Neuronal stem cell (in vitro differentiated cells): ENCODE results near the gene KLRC3.

Experiments
- DNase-seq: peaks from one replicate; pipeline ENCODE4 v3.0.0-alpha.2; 2013; ENCODE audit warnings: low spot score
- H2AFZ ChIP-seq: one replicate; pipeline ENCODE4 v1.6.1; 2013; ENCODE audit warnings: mild to moderate bottlenecking, low read length, inconsistent platforms
- H2AK5ac ChIP-seq: 2 replicates; pipeline ENCODE4 v1.6.1; 2013; ENCODE audit warnings: low read depth, mild to moderate bottlenecking, inconsistent platforms, low read length, moderate library complexity, mixed read lengths
- H2BK120ac ChIP-seq: 2 replicates; pipeline ENCODE4 v1.6.1; 2013; ENCODE audit warnings: low read depth, mild to moderate bottlenecking, inconsistent platforms, low read length, moderate library complexity, mixed read lengths
- H2BK12ac ChIP-seq: one replicate; pipeline ENCODE4 v1.6.1; 2013; ENCODE audit warnings: low read length, inconsistent platforms
- H2BK15ac ChIP-seq: 2 replicates; pipeline ENCODE4 v1.6.1; 2013; ENCODE audit warnings: mild to moderate bottlenecking, low read length, inconsistent platforms, mixed read lengths
- H2BK5ac ChIP-seq: one replicate; pipeline ENCODE4 v1.6.1; 2013; ENCODE audit warnings: inconsistent platforms, mild to moderate bottlenecking, low read length, moderate library complexity
- H3K14ac ChIP-seq: one replicate; pipeline ENCODE4 v1.6.1; 2013; ENCODE audit warnings: low read length, inconsistent platforms
- H3K18ac ChIP-seq: 2 replicates; pipeline ENCODE4 v1.6.1; 2013; ENCODE audit warnings: low read length, inconsistent platforms
- H3K23ac ChIP-seq: 2 replicates; pipeline ENCODE4 v1.6.1; 2013; ENCODE audit warnings: low read depth, mild to moderate bottlenecking, mixed read lengths, low read length, inconsistent platforms; ENCODE audit not compliant: poor library complexity
- H3K27ac ChIP-seq: replicated peaks from 3 replicates; pipeline ENCODE4 v1.5.1; 2013; ENCODE audit warnings: low read length, inconsistent platforms
- H3K27me3 ChIP-seq, 3 experiments: 2 replicates each; pipeline ENCODE4 v1.6.1; 2013; ENCODE audit warnings: low read length in 3 of 3, mild to moderate bottlenecking in 2 of 3, inconsistent platforms in 1 of 3, low read depth in 1 of 3, mixed read lengths in 1 of 3, moderate library complexity in 1 of 3; ENCODE audit not compliant: control insufficient read depth in 3 of 3, insufficient read depth in 3 of 3
- H3K36me3 ChIP-seq, 2 donors: replicated peaks in 1 of 2; 2 replicates each; pipeline ENCODE4 v1.6.1; 2013; ENCODE audit warnings: low read length in 2 of 2; ENCODE audit not compliant: control insufficient read depth in 2 of 2, insufficient read depth in 2 of 2
- H3K4ac ChIP-seq: 2 replicates; pipeline ENCODE4 v1.6.1; 2013; ENCODE audit warnings: inconsistent platforms, mild to moderate bottlenecking, low read length, moderate library complexity
- H3K4me1 ChIP-seq, 2 donors: 1 replicate in 1 of 2; 2 replicates in 1 of 2; pipeline ENCODE4 v1.6.1; 2013; ENCODE audit warnings: low read length in 2 of 2, low read depth in 1 of 2; ENCODE audit not compliant: control insufficient read depth in 2 of 2, insufficient read depth in 1 of 2
- H3K4me2 ChIP-seq: one replicate; pipeline ENCODE4 v1.6.1; 2013; ENCODE audit warnings: mild to moderate bottlenecking, low read length, inconsistent platforms; ENCODE audit not compliant: insufficient read depth, poor library complexity, severe bottlenecking
- H3K4me3 ChIP-seq, 2 donors: 2 replicates each; pipeline ENCODE4 v1.5.1; 2013; ENCODE audit warnings: low read length in 2 of 2, mild to moderate bottlenecking in 2 of 2, inconsistent platforms in 1 of 2, moderate library complexity in 1 of 2
- H3K79me1 ChIP-seq: one replicate; pipeline ENCODE4 v1.6.1; 2013; ENCODE audit warnings: low read depth, mild to moderate bottlenecking, inconsistent platforms, low read length, moderate library complexity
- H3K9ac ChIP-seq: one replicate; pipeline ENCODE4 v1.6.1; 2013; ENCODE audit warnings: mild to moderate bottlenecking, low read depth, low read length, inconsistent platforms; ENCODE audit not compliant: poor library complexity
- H3K9me3 ChIP-seq, 2 donors: replicated peaks in 1 of 2; 2 replicates each; pipeline versions ENCODE3 to v1.6.1; 2013; ENCODE audit warnings: low read length in 2 of 2, mild to moderate bottlenecking in 2 of 2, inconsistent platforms in 1 of 2, low read depth in 1 of 2, mixed read lengths in 1 of 2, moderate library complexity in 1 of 2; ENCODE audit not compliant: control insufficient read depth in 2 of 2, insufficient read depth in 1 of 2
- H4K8ac ChIP-seq: one replicate; pipeline ENCODE4 v1.6.1; 2013; ENCODE audit warnings: low read depth, mild to moderate bottlenecking, inconsistent platforms, low read length, moderate library complexity
- H4K91ac ChIP-seq: one replicate; pipeline ENCODE4 v1.6.1; 2013; ENCODE audit warnings: low read length, low read depth, mild to moderate bottlenecking, inconsistent platforms; ENCODE audit not compliant: poor library complexity
- WGBS, 2 donors: extraction: QIAGEN DNeasy Blood & Tissue Kit; methylation state at CpG; one replicate each; pipeline ENCODE4 v1.1.7; 2013; ENCODE audit warnings: missing lambda C conversion rate in 2 of 2, mixed read lengths in 1 of 2; ENCODE audit not compliant: insufficient read length in 2 of 2, insufficient replicate concordance in 1 of 2; ENCODE audit errors: extremely low coverage in 2 of 2; 5-methylcytosine and 5-hydroxymethylcytosine counted together

The KLRC3 gene

GRCh38 chr12:10456856-10457255 lies 36.5 kb upstream of the KLRC3 start:
- no peak overlapping the region for H3K4ac ChIP-seq
- H2AK5ac ChIP-seq: no peak overlapping the region
- no peak overlapping the region for H3K27ac ChIP-seq
- H3K18ac ChIP-seq: no peak overlapping the region
- H3K14ac ChIP-seq: no peak overlapping the region
- H2BK120ac ChIP-seq: no peak overlapping the region
- no peak overlapping the region for H3K4me3 ChIP-seq
- no peak overlapping the region for H3K4me2 ChIP-seq
- H3K9ac ChIP-seq: no peak overlapping the region
- H3K27me3 ChIP-seq: no peaks in the 10 kb centered on the region
- H4K91ac ChIP-seq: no peak overlapping the region
- peaks cover 0 to 7% of the 10 kb centered on the region in 2 donors for H3K9me3 ChIP-seq
- H2BK5ac ChIP-seq: no peak overlapping the region
- no peak overlapping the region for H4K8ac ChIP-seq
- no peak overlapping the region for H2BK12ac ChIP-seq
- H2BK15ac ChIP-seq: no peak overlapping the region
- no peak for DNase-seq
- no peak overlapping the region for H2AFZ ChIP-seq
- H3K23ac ChIP-seq: no peak overlapping the region
- no peaks in the 10 kb centered on the region for H3K4me1 ChIP-seq
- H3K36me3 ChIP-seq: no peaks in the 10 kb centered on the region
- no peaks in the 10 kb centered on the region for H3K79me1 ChIP-seq
- WGBS, 2 donors: no CpG with 5 or more reads among the region's 2 CpGs

DNA sequence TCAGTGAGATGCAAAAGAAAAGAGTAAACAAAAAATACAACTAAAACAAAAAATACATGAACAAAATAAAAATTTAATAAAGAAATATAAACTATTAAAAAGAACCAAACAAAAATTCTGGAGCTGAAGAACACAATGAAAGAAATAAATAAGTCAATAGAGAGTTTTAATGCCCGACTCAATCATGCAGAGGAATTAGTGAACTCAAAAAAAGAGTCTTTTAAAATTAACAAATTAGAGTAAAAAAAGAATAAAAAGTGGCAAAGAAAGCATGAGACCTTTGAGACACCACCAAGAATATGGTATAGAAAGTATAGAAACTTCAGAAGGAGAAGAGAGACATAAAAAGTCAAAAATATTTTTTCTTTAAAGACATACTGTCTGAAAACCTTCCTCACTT lies 35.4 kb upstream of the KLRC3 start:
- Histone ChIP-seq H3K79me1 (no peaks in the 10 kb centered on the region), H3K23ac (no peak overlapping the region), H2BK5ac (no peak overlapping the region), H3K4ac (no peak overlapping the region), H2BK15ac (no peak overlapping the region), H3K9ac (no peak overlapping the region), H3K4me1 (no peaks in the 10 kb centered on the region), H2AK5ac (no peak overlapping the region), H3K9me3 (peaks cover 0 to 7% of the 10 kb centered on the region in 2 donors), H3K27me3 (no peaks in the 10 kb centered on the region), H2BK12ac (no peak overlapping the region), H4K91ac (no peak overlapping the region), H4K8ac (no peak overlapping the region), H3K4me3 (no peak overlapping the region), H2AFZ (no peak overlapping the region), H3K14ac (no peak overlapping the region), H3K36me3 (no peaks in the 10 kb centered on the region), H3K27ac (no peak overlapping the region), H2BK120ac (no peak overlapping the region), H3K4me2 (no peak overlapping the region), H3K18ac (no peak overlapping the region)
- no CpG with 5 or more reads among the region's 1 CpG for WGBS, 2 donors
- DNase-seq: no peak

DNA sequence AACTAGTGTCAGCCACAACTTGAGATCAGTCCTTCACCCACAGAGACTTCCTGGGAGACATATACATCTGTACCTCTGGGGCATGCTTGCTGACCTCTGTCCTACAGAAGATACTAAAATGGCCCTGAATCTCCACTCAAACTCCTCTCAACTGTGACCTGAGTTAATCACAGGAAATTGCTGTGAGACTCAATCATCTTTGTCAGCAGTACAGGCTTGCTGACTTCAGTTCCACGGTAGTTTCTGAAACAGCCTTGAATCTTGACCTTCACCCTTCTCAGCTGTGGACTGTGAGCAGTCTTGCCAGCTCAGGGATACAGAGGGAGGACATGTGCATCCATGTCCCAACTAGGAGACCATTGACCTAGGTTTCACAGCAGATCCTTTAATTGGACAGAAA lies 34.1 kb upstream of the KLRC3 start:
- Histone ChIP-seq H3K9me3 (peaks cover 0 to 7% of the 10 kb centered on the region in 2 donors), H2BK12ac (no peak overlapping the region), H3K23ac (no peak overlapping the region), H3K4me3 (no peak overlapping the region), H2AFZ (no peak overlapping the region), H2BK15ac (no peak overlapping the region), H2BK120ac (no peak overlapping the region), H3K36me3 (no peaks in the 10 kb centered on the region), H3K4ac (no peak overlapping the region), H3K4me1 (no peaks in the 10 kb centered on the region), H3K27ac (no peak overlapping the region), H3K27me3 (no peaks in the 10 kb centered on the region), H3K4me2 (no peak overlapping the region), H2AK5ac (no peak overlapping the region), H2BK5ac (no peak overlapping the region), H4K8ac (no peak overlapping the region), H3K9ac (no peak overlapping the region), H3K14ac (no peak overlapping the region), H4K91ac (no peak overlapping the region), H3K18ac (no peak overlapping the region), H3K79me1 (no peaks in the 10 kb centered on the region)
- DNase-seq: no peak
- WGBS, 2 donors: no CpG with 5 or more reads among the region's 1 CpG

GRCh38 chr12:10453156-10453555 lies 32.8 kb upstream of the KLRC3 start, which contains the start of gene KLRC1:
TSS of gene KLRC1 (minus strand) at chr12:10453377. CDS start at chr12:10451156, 2,221 bp downstream.
- Histone ChIP-seq H2AK5ac (no peak within 1 kb of the TSS), H2BK15ac (no peak within 1 kb of the TSS), H3K27ac (no peak within 1 kb of the TSS), H3K79me1 (no peaks in the 10 kb centered on the region), H2AFZ (no peak within 1 kb of the TSS), H3K4me2 (no peak within 1 kb of the TSS), H3K23ac (no peak within 1 kb of the TSS), H2BK12ac (no peak within 1 kb of the TSS), H4K8ac (no peak within 1 kb of the TSS), H3K9ac (no peak within 1 kb of the TSS), H4K91ac (no peak within 1 kb of the TSS), H3K9me3 (peaks cover 0 to 7% of the 10 kb centered on the region in 2 donors), H3K18ac (no peak within 1 kb of the TSS), H3K36me3 (no peaks in the 10 kb centered on the region), H3K4me1 (no peaks in the 10 kb centered on the region), H3K4me3 (no peak within 1 kb of the TSS), H2BK5ac (no peak within 1 kb of the TSS), H3K14ac (no peak within 1 kb of the TSS), H3K4ac (no peak within 1 kb of the TSS), H3K27me3 (no peaks in the 10 kb centered on the region), H2BK120ac (no peak within 1 kb of the TSS)
- WGBS, 2 donors: no CpG with 5 or more reads among the region's 2 CpGs
- no peak for DNase-seq
